Trophoblast cell (in vitro differentiated cells and primary cell): ENCODE results near the gene SETD6.

ENCODE experiments used
- DNase-seq, 2 donors: peaks; one replicate each; pipeline ENCODE4 v3.0.0-alpha.2; 2016
- H2AFZ ChIP-seq: 2 replicates; pipeline ENCODE4 v1.6.1; 2013; ENCODE audit warnings: low read length, moderate library complexity, mild to moderate bottlenecking; ENCODE audit not compliant: insufficient read depth, poor library complexity
- H2AK5ac ChIP-seq: 2 replicates; pipeline ENCODE4 v1.6.1; 2013; ENCODE audit warnings: mild to moderate bottlenecking, low read length
- H2BK120ac ChIP-seq: 2 replicates; pipeline ENCODE4 v1.6.1; 2013; ENCODE audit warnings: low read length, mild to moderate bottlenecking, moderate library complexity; ENCODE audit not compliant: insufficient read depth, poor library complexity
- H2BK12ac ChIP-seq: 2 replicates; pipeline ENCODE4 v1.6.1; 2013; ENCODE audit warnings: mild to moderate bottlenecking, low read length, moderate library complexity
- H2BK5ac ChIP-seq: 2 replicates; pipeline ENCODE4 v1.6.1; 2013; ENCODE audit warnings: low read length, low read depth, moderate library complexity, mild to moderate bottlenecking; ENCODE audit not compliant: poor library complexity
- H3K14ac ChIP-seq: 2 replicates; pipeline ENCODE4 v1.6.1; 2013; ENCODE audit warnings: mild to moderate bottlenecking, low read length
- H3K18ac ChIP-seq: 2 replicates; pipeline ENCODE4 v1.6.1; 2013; ENCODE audit warnings: mild to moderate bottlenecking, low read length
- H3K23ac ChIP-seq: 2 replicates; pipeline ENCODE4 v1.6.1; 2013; ENCODE audit warnings: low read length
- H3K27ac ChIP-seq: 2 replicates; pipeline ENCODE4 v1.5.1; 2013; ENCODE audit warnings: low read depth, mild to moderate bottlenecking, inconsistent platforms, low read length, moderate library complexity
- H3K27me3 ChIP-seq: 2 replicates; pipeline ENCODE4 v1.6.1; 2013; ENCODE audit warnings: inconsistent platforms, mild to moderate bottlenecking, low read length, moderate library complexity; ENCODE audit not compliant: insufficient read depth
- H3K36me3 ChIP-seq, 2 experiments: 1 replicate in 1 of 2; 2 replicates in 1 of 2; pipeline ENCODE4 v1.6.1; 2013; ENCODE audit warnings: low read length in 2 of 2, mild to moderate bottlenecking in 2 of 2, moderate library complexity in 1 of 2; ENCODE audit not compliant: insufficient read depth in 2 of 2, control insufficient read depth in 1 of 2
- H3K4ac ChIP-seq: 2 replicates; pipeline ENCODE4 v1.6.1; 2013; ENCODE audit warnings: low read depth, mild to moderate bottlenecking, low read length, moderate library complexity
- H3K4me1 ChIP-seq, 2 experiments: 1 replicate in 1 of 2; 2 replicates in 1 of 2; pipeline ENCODE4 v1.6.1; 2013; ENCODE audit warnings: low read length in 2 of 2, mild to moderate bottlenecking in 2 of 2, moderate library complexity in 1 of 2; ENCODE audit not compliant: insufficient read depth in 2 of 2, control insufficient read depth in 1 of 2
- H3K4me2 ChIP-seq: 2 replicates; pipeline ENCODE4 v1.6.1; 2013; ENCODE audit warnings: inconsistent platforms, mild to moderate bottlenecking, low read length, moderate library complexity
- H3K4me3 ChIP-seq: 2 replicates; pipeline ENCODE4 v1.5.1; 2013; ENCODE audit warnings: mild to moderate bottlenecking, low read depth, low read length, inconsistent platforms
- H3K79me1 ChIP-seq: one replicate; pipeline ENCODE4 v1.6.1; 2013; ENCODE audit warnings: low read length
- H3K79me2 ChIP-seq: 2 replicates; pipeline ENCODE4 v1.6.1; 2013; ENCODE audit warnings: low read length, mild to moderate bottlenecking; ENCODE audit not compliant: control insufficient read depth, insufficient read depth, poor library complexity
- H3K9ac ChIP-seq: 2 replicates; pipeline ENCODE4 v1.6.1; 2013; ENCODE audit warnings: mild to moderate bottlenecking, low read length
- H3K9me3 ChIP-seq: 2 replicates; pipeline ENCODE4 v1.6.1; 2013; ENCODE audit warnings: low read depth, mild to moderate bottlenecking, control low read depth, inconsistent platforms, low read length; ENCODE audit not compliant: insufficient read depth
- H4K12ac ChIP-seq: 2 replicates; pipeline ENCODE4 v1.6.1; 2013; ENCODE audit warnings: low read depth, mild to moderate bottlenecking, low read length, moderate library complexity
- H4K8ac ChIP-seq: 2 replicates; pipeline ENCODE4 v1.6.1; 2013; ENCODE audit warnings: low read depth, mild to moderate bottlenecking, low read length, moderate library complexity
- H4K91ac ChIP-seq: one replicate; pipeline ENCODE4 v1.6.1; 2013; ENCODE audit warnings: low read depth, mild to moderate bottlenecking, low read length, moderate library complexity
- WGBS: extraction: QIAGEN DNeasy Blood & Tissue Kit; methylation state at CpG from one replicate; pipeline ENCODE4 v1.1.7; 2013; ENCODE audit warnings: missing lambda C conversion rate; ENCODE audit not compliant: insufficient read length, insufficient coverage; ENCODE audit errors: extremely low coverage; 5-methylcytosine and 5-hydroxymethylcytosine counted together

The SETD6 gene

DNA sequence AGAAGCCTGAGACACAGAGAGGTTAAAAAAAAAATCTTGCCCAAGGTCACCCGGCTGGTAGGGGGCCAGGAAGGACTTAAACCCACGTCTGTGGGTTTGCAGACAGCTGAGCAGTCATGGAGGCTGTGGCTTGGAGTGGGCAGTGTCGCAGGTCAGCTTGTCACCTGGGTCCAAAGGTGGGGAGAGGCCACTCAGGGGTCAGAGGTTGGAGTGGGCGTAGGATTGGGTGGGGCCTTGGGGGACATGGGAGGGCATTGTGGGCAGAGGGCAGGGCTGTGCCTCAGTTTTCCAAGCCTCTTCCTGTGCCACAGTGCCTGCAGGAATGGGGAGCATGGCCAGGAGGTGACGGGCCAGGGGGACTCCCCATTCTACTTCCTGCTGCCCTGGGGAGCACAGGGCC is 17.4 kb upstream of the SETD6 start:
- Histone ChIP-seq H3K4me1 (peaks cover 7 to 16% of the 10 kb centered on the region in 2 experiments), H2BK5ac (no peak overlapping the region), H4K91ac (no peak overlapping the region), H3K79me2 (no peaks in the 10 kb centered on the region), H3K27ac (no peak overlapping the region), H3K9ac (no peak overlapping the region), H3K4me2 (no peak overlapping the region), H3K36me3 (no peaks in the 10 kb centered on the region), H3K14ac (no peak overlapping the region), H4K8ac (no peak overlapping the region), H2AFZ (no peak overlapping the region), H3K9me3 (peaks cover 3% of the 10 kb centered on the region), H3K18ac (no peak overlapping the region), H3K23ac (no peak overlapping the region), H3K4ac (no peak overlapping the region), H3K27me3 (no peaks in the 10 kb centered on the region), H3K79me1 (peaks cover 3% of the 10 kb centered on the region), H2AK5ac (no peak overlapping the region), H2BK12ac (no peak overlapping the region), H2BK120ac (no peak overlapping the region), H3K4me3 (no peak overlapping the region), H4K12ac (no peak overlapping the region)
- DNase-seq = no peak
- no CpG with 5 or more reads among the region's 5 CpGs for WGBS

DNA sequence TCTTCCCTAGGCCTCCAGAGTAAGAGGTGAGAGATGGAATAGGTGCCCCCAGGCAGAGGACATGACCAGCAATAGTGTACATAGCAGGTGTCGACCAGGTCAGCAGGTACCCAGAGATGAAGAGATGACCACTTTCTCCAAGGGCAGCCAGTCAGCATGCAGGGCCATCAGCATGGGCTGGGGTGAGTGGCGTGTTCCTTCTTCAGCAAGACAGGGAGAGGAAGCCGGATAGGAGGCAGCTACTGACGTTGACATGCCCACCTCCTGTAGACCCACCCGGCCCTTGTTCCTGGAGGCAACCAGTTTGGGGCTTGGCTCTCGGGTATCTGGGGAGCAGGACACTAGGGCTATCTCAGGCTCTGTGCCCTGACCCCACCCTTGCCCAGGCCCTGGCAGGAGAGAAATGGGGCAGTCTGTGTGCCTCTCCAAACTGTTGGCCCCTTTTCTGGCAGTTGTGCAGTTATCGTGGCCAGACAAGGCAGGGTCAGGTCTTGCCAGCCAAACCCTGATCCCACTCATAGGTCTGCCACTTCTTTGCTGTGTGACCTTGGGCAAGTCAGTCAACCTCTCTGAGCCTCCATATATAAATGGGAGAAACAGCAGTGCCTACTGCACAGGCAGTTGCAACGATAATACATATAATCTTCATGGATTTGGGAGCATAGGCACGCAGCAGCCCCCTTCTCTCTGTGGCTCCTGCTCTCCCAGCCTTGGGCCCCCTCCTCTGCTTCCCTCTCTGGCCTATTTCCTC is 16.8 kb upstream of the SETD6 start:
- no CpG with 5 or more reads among the region's 9 CpGs for WGBS

DNA sequence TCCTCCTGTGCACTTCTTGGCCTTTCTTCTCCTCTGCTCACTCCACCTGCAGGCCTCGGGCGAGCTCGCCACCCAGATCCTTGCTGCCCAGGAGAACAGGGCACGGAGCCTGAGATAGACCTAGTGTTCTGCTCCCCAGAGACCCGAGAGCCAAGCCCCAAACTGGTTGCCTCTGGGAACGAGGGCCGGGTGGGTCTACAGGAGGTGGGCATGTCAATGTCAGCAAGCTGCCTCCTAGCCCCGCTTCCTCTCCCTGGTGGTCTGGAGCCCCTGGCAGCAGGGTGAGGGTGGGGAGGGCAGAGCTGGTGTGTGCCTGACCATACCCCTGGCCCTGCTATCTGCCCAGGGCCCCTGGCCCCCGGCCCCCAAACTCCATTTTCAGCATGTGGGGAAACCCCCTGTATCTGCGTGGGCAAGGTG is 16.2 kb upstream of the SETD6 start:
- no peak for DNase-seq
- no peak overlapping the region for H3K4me3 ChIP-seq
- no peak overlapping the region for H2BK120ac ChIP-seq
- H2AFZ ChIP-seq = no peak overlapping the region
- no peak overlapping the region for H4K12ac ChIP-seq
- H3K4me2 ChIP-seq = no peak overlapping the region
- no peak overlapping the region for H3K4ac ChIP-seq
- no peak overlapping the region for H3K9ac ChIP-seq
- peaks cover 7 to 16% of the 10 kb centered on the region in 2 experiments for H3K4me1 ChIP-seq
- no peak overlapping the region for H4K8ac ChIP-seq
- WGBS = no CpG with 5 or more reads among the region's 10 CpGs
- H2AK5ac ChIP-seq = no peak overlapping the region
- H2BK12ac ChIP-seq = no peak overlapping the region
- H3K14ac ChIP-seq = no peak overlapping the region
- peaks cover 0 to 1% of the 10 kb centered on the region in 2 experiments for H3K36me3 ChIP-seq
- no peak overlapping the region for H4K91ac ChIP-seq
- no peak overlapping the region for H3K23ac ChIP-seq
- H2BK5ac ChIP-seq = no peak overlapping the region
- peaks cover 3% of the 10 kb centered on the region for H3K9me3 ChIP-seq
- H3K79me2 ChIP-seq = no peaks in the 10 kb centered on the region
- H3K18ac ChIP-seq = no peak overlapping the region
- peaks cover 3% of the 10 kb centered on the region for H3K79me1 ChIP-seq
- no peak overlapping the region for H3K27ac ChIP-seq
- H3K27me3 ChIP-seq = no peaks in the 10 kb centered on the region

More for the DNA sequence above, 16.8 kb upstream of the SETD6 start:
- Histone ChIP-seq H3K79me1 (peaks cover 3% of the 10 kb centered on the region), H3K4me3 (no peak overlapping the region), H3K14ac (no peak overlapping the region), H3K79me2 (no peaks in the 10 kb centered on the region), H2BK12ac (no peak overlapping the region), H3K4me2 (no peak overlapping the region), H3K9me3 (peaks cover 3% of the 10 kb centered on the region), H4K8ac (no peak overlapping the region), H2BK120ac (no peak overlapping the region), H3K27me3 (no peaks in the 10 kb centered on the region), H3K4ac (no peak overlapping the region), H3K18ac (no peak overlapping the region), H3K4me1 (peaks cover 7 to 16% of the 10 kb centered on the region in 2 experiments), H2AFZ (no peak overlapping the region), H3K23ac (no peak overlapping the region), H3K9ac (no peak overlapping the region), H4K91ac (no peak overlapping the region), H3K27ac (no peak overlapping the region), H3K36me3 (no peaks in the 10 kb centered on the region), H2AK5ac (no peak overlapping the region), H2BK5ac (no peak overlapping the region), H4K12ac (no peak overlapping the region)
- no peak for DNase-seq

DNA sequence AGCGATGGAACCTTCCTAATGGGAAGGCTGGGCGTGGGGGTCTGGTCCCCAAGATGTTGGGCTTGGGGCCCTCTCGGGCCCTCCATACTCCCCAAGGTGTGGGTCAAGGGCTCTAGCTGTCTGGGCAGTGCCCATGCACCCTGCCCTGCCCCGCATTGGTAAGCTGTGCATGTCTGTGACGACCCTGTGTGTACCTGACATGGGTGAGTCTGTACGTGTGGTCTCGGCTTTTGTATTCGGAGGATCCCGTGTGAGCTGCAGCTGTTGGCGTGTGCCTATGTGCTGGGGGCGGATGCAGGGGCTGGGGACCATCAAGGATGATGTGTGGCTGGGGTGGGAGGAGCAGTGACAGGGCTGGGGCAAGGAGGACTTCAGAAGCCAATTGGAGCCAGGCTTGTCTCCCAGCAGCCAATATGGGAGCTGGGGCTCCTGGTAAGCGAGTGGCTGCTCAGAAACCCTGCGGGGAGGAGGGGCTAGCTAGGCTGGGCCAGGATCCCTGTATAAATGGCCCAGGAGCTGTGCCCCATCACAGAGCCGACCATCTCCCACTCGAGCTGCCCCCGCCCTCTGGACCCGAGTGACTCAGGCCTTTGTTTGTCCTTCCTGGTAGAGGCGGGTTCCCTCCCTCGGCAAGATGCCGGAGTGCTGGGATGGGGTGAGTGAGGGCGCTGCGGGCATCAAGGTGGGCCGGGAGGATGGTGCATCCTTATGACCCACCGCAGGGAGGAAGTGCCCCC is 15.5 kb upstream of the SETD6 start, which contains the start of gene NDRG4:
Gene NDRG4 (plus strand): TSS at position 529 of the 737 bp plus-strand sequence. CDS start 106 bp downstream, at position 635.
- Histone ChIP-seq H2BK12ac (no peak within 1 kb of the TSS), H3K36me3 (peaks cover 0 to 4% of the 10 kb centered on the region in 2 experiments), H3K4me1 (peaks cover 7 to 16% of the 10 kb centered on the region in 2 experiments), H3K79me1 (peaks cover 3% of the 10 kb centered on the region), H4K12ac (no peak within 1 kb of the TSS), H4K91ac (no peak within 1 kb of the TSS), H3K4me2 (peak within 1 kb of the TSS; percentile 91), H3K27ac (no peak within 1 kb of the TSS), H3K14ac (no peak within 1 kb of the TSS), H4K8ac (no peak within 1 kb of the TSS), H2BK120ac (no peak within 1 kb of the TSS), H3K18ac (no peak within 1 kb of the TSS), H3K27me3 (no peaks in the 10 kb centered on the region), H3K23ac (no peak within 1 kb of the TSS), H3K9me3 (peaks cover 3% of the 10 kb centered on the region), H3K4ac (no peak within 1 kb of the TSS), H2AFZ (peak within 1 kb of the TSS; percentile 32), H3K9ac (peak within 1 kb of the TSS; percentile 34), H2AK5ac (no peak within 1 kb of the TSS), H3K79me2 (no peaks in the 10 kb centered on the region), H3K4me3 (peak within 1 kb of the TSS; percentile 64), H2BK5ac (no peak within 1 kb of the TSS)
- WGBS = no CpG with 5 or more reads among the region's 24 CpGs
- DNase-seq = peak in 1 of 2 donors; percentile 29
